Bronchial smooth muscle cell (primary cell): ENCODE measurements around the gene HACD2. TPM values are rescaled to one million over a fixed set of nuclear protein-coding genes. Genes with fewer than 3 reads are reported as not detected.

Source experiments
- total RNA-seq: library from RNA; depleted of rRNA; stranded (reverse); fragments of >200 nt; gene quantifications from 2 replicates; pipeline ENCODE4 v1.2.1, GENCODE V29; 2014

The HACD2 gene
- 6.4 and 7.6 TPM in 2 replicates for total RNA-seq

GRCh38 chr3:123584988-123585937 lies at the start of gene HACD2:
TSS of gene HACD2 (minus strand) at chr3:123585053. CDS start at chr3:123585027, 26 bp downstream.

GRCh38 chr3:123448536-123449101 lies 136.2 kb downstream of the HACD2 start, which contains the start of gene ADCY5:
TSS of gene ADCY5 (minus strand) at chr3:123449090. CDS start at chr3:123448545, 545 bp downstream.

Other genes starting within 250 kb of the HACD2 start
- 0.16 and 1.2 TPM in 2 replicates for gene ADCY5, start 136.0 kb downstream of the HACD2 start, total RNA-seq